Progenitor cell of endocrine pancreas (in vitro differentiated cells): ENCODE results near the gene MTO1. TPM values are rescaled to one million over a fixed set of nuclear protein-coding genes. Genes with fewer than 3 reads are reported as not detected.

Experiments used
- DNase-seq: peaks from one replicate; pipeline ENCODE4 v3.0.0; 2021; ENCODE audit warnings: low spot score; ENCODE audit not compliant: unreplicated experiment
- H3K27ac Mint-ChIP-seq: 2 replicates; pipeline ENCODE4 v1.8.0; 2021; ENCODE audit warnings: mild to moderate bottlenecking, moderate library complexity, mixed read lengths
- H3K27me3 Mint-ChIP-seq: 2 replicates; pipeline ENCODE4 v1.8.0; 2021; ENCODE audit warnings: mixed read lengths
- H3K36me3 Mint-ChIP-seq: 2 replicates; pipeline ENCODE4 v1.8.0; 2022; ENCODE audit warnings: mixed read lengths; ENCODE audit not compliant: insufficient read depth
- H3K4me1 Mint-ChIP-seq: 2 replicates; pipeline ENCODE4 v1.8.0; 2021; ENCODE audit warnings: low read depth, mixed read lengths
- H3K4me3 Mint-ChIP-seq: 2 replicates; pipeline ENCODE4 v1.8.0; 2021; ENCODE audit warnings: low read depth, mild to moderate bottlenecking, moderate library complexity, mixed read lengths
- H3K9me3 Mint-ChIP-seq: 2 replicates; pipeline ENCODE4 v1.8.0; 2021; ENCODE audit warnings: low read depth, mixed read lengths
- CTCF ChIP-seq: fragments of 200-600 bp; sonication (generic); IDR thresholded peaks from one replicate; pipeline ENCODE4 v1.5.0; 2021; ENCODE audit warnings: antibody characterized with exemption, mild to moderate bottlenecking; ENCODE audit not compliant: unreplicated experiment
- total RNA-seq: library from RNA; stranded (reverse); gene quantifications from 2 replicates; pipeline ENCODE4 v1.2.1, GENCODE V29; 2021

MTO1 gene
- total RNA-seq, 1 donor from 2014 or later: 27.5 TPM

GRCh38 chr6:73556836-73557235 is 95.3 kb downstream of the MTO1 start:
- no peaks in the 10 kb centered on the region for H3K36me3 Mint-ChIP-seq
- H3K4me3 Mint-ChIP-seq: no peak overlapping the region
- H3K27ac Mint-ChIP-seq: no peak overlapping the region
- no peaks in the 10 kb centered on the region for H3K27me3 Mint-ChIP-seq
- H3K4me1 Mint-ChIP-seq: peaks cover 14% of the 10 kb centered on the region
- no peak for TF ChIP-seq CTCF
- no peaks in the 10 kb centered on the region for H3K9me3 Mint-ChIP-seq
- DNase-seq: no peak

Other genes starting within 250 kb of the MTO1 start
- gene KHDC1L, start 236.2 kb upstream of the MTO1 start, total RNA-seq: not detected in 2 replicates
- 7.9 and 8.0 TPM in 2 replicates for gene KHDC1, start 198.5 kb upstream of the MTO1 start, total RNA-seq
- not detected in 2 replicates for gene DPPA5, start 107.5 kb upstream of the MTO1 start, total RNA-seq
- not detected in 2 replicates for gene KHDC3L, start 99.1 kb upstream of the MTO1 start, total RNA-seq
- gene OOEP, start 91.8 kb upstream of the MTO1 start, total RNA-seq: not detected in 2 replicates
- gene DDX43, start 66.9 kb upstream of the MTO1 start, total RNA-seq: not detected in 2 replicates
- gene CGAS, start 9.4 kb upstream of the MTO1 start, total RNA-seq: 0.24 and 0.31 TPM in 2 replicates
- gene EEF1A1, start 59.3 kb downstream of the MTO1 start, total RNA-seq: 12,032 and 12,129 TPM in 2 replicates
- 8.1 and 8.6 TPM in 2 replicates for gene SLC17A5, start 192.3 kb downstream of the MTO1 start, total RNA-seq
- gene CD109, start 234.5 kb downstream of the MTO1 start, total RNA-seq: 0.24 and 0.27 TPM in 2 replicates